Thymus (tissue), 11 donors: ENCODE data around the gene CERS6. TPM values are rescaled to one million over a fixed set of nuclear protein-coding genes. Genes with fewer than 3 reads are reported as not detected.

Experiments
- DNase-seq, 9 donors: peaks; one replicate each; pipeline ENCODE4 v3.0.0-alpha.2; 2013; ENCODE audit warnings: low spot score in 9 of 9, low read depth in 6 of 9, missing footprints in 1 of 9
- H3K27ac ChIP-seq, 2 donors: one replicate each; pipeline ENCODE4 v1.5.1; 2013; ENCODE audit warnings: control low read depth in 1 of 2, low read depth in 1 of 2, low read length in 1 of 2, mild to moderate bottlenecking in 1 of 2, moderate library complexity in 1 of 2
- H3K27me3 ChIP-seq, 2 donors: one replicate each; pipeline ENCODE4 v1.5.1; 2013; ENCODE audit warnings: low read length in 1 of 2; ENCODE audit not compliant: control insufficient read depth in 2 of 2, insufficient read depth in 1 of 2
- H3K36me3 ChIP-seq, 2 donors: one replicate each; pipeline ENCODE4 v1.5.1; 2013; ENCODE audit warnings: low read length in 1 of 2, mild to moderate bottlenecking in 1 of 2, moderate library complexity in 1 of 2; ENCODE audit not compliant: control insufficient read depth in 2 of 2, insufficient read depth in 2 of 2
- H3K4me1 ChIP-seq, 2 donors: one replicate each; pipeline ENCODE4 v1.5.1; 2013; ENCODE audit warnings: low read length in 2 of 2; ENCODE audit not compliant: control insufficient read depth in 2 of 2, insufficient read depth in 2 of 2
- H3K4me3 ChIP-seq, 2 donors: one replicate each; pipeline ENCODE4 v1.5.1; 2013; ENCODE audit warnings: low read length in 2 of 2, control low read depth in 1 of 2, mild to moderate bottlenecking in 1 of 2
- H3K9me3 ChIP-seq, 2 donors: one replicate each; pipeline ENCODE4 v1.5.1; 2013; ENCODE audit warnings: low read length in 1 of 2, mild to moderate bottlenecking in 1 of 2; ENCODE audit not compliant: control insufficient read depth in 2 of 2, insufficient read depth in 1 of 2
- WGBS: extraction: QIAGEN DNeasy Blood & Tissue Kit; methylation state at CpG from one replicate; pipeline ENCODE4 v1.1.7; 2013; 5-methylcytosine and 5-hydroxymethylcytosine counted together
- polyA plus RNA-seq: library from polyadenylated mRNA; stranded (reverse); fragments of 200-250 nt; gene quantifications from one replicate; pipeline ENCODE4 v1.2.3, GENCODE V29; 2013
- total RNA-seq: library from RNA; stranded (reverse); fragments of 120-200 nt; gene quantifications from one replicate; pipeline ENCODE4 v1.2.4, GENCODE V29; 2013
- donor health status: healthy.

Gene CERS6
- total and polyA plus RNA-seq, 2 donors = 12.1 to 26.9 TPM

DNA sequence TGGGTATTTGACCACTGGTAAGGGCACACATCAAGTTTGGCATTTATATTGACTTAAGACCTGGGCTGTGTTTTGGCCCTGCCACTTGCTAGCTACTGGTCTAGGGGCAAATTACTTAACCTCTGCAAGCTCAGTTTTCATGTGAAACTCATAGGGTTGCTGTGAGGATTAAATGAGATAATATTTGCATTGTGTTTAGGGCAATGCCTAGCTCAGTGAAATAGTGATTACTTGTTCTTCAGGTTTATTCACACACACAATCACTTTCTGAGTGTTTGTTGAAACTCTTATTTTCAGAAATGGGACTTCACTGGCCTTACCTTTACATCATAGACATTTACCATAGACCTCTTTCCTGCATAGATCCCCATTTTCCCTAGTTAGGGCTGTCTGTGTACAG lies 12.3 kb downstream of the CERS6 start:
- no peaks in the 10 kb centered on the region for H3K9me3 ChIP-seq
- H3K27me3 ChIP-seq = no peaks in the 10 kb centered on the region
- no peak for DNase-seq
- H3K27ac ChIP-seq = no peak overlapping the region
- peaks cover 52 to 58% of the 10 kb centered on the region in 2 donors for H3K4me1 ChIP-seq
- H3K4me3 ChIP-seq = no peak overlapping the region
- no peaks in the 10 kb centered on the region for H3K36me3 ChIP-seq

DNA sequence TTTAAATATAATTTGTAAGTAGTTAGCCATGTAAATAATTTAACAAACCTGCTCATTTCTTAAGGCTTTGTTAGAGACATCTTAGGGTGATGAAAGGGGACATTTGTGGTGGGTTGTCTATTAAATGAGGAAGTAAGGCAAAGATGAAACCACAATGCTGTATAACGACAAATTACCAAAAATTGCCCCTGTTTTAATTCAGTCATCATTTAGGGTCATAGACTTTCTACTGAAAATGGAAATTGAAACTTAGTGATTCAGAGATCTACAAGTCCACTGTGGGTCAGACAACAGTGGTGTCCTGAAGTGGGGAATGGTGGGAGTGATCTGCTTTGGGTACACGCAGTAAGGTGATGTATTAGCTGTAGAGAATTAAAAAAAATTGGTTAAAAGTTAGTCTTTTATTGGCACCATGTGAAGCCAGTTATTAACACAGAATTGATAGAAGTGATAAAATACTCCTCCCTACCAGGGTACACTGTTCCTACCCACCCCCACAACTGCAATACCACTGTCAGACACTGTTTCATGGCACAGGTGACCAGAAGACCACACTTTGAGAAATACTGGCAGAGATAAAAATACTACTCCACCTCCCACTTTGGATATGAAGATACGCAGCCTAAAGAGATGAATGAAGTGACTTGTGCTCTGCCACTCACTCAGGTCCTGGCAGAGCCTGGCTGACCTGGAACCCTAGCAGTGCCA lies 13.4 kb downstream of the CERS6 start:
- peaks cover 52 to 60% of the 10 kb centered on the region in 2 donors for H3K4me1 ChIP-seq
- WGBS = 47% methylated on average over 3 of the region's 3 CpGs

DNA sequence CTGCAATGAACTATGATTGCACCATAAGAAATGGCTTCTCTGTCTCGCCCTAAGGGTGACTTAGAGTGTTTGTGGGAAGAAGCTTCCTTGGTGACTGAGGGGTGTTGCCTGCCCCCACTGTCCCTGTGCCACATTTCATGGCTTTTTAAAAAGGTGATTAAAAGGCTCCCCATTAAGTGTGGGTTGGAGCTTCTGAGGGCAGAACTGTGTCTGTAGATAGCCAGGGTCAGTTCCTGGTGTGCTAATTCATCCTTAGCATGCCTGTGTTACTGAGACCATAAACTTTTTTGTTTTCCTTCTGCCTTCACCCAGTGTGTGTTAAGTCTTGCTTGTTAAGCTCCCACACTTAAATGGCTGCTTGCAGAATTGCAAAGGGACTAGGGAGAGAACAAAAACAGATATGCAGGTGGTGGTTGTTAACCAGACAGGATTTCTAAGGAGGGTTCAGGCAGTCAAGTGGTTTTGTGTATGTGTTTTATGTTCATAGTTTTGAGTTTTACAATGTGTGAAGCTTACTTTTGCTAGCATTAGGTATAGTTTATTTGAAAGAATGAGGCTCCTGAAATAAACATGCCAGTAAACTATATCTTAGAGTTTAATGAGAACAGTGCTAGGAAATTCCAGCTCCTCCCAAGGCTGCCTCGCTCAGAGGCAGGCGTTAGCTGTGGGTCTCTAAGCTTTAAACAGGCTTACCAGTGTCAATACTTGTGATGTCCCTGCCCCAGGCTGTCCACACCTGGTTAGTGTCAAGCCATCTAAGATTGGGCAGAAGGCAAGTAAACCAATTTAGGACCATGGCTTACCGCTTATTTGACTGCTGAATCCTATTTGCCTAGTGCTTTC lies 14.5 kb downstream of the CERS6 start:
- peaks cover 0 to 3% of the 10 kb centered on the region in 2 donors for H3K9me3 ChIP-seq
- peak overlapping the region in 1 of 2 donors; percentile 4 for H3K4me3 ChIP-seq
- peak overlapping the region; percentile 69 to 96 for H3K27ac ChIP-seq
- 54% methylated on average over 4 of the region's 4 CpGs for WGBS
- no peaks in the 10 kb centered on the region for H3K36me3 ChIP-seq
- H3K27me3 ChIP-seq = no peaks in the 10 kb centered on the region
- DNase-seq = peak in 5 of 9 donors; percentile 69 to 89 (median 71)
- peaks cover 52 to 55% of the 10 kb centered on the region in 2 donors for H3K4me1 ChIP-seq

More for the DNA sequence above, 13.4 kb downstream of the CERS6 start:
- Histone ChIP-seq H3K36me3 (no peaks in the 10 kb centered on the region), H3K27ac (peak overlapping the region; percentile 69 to 96), H3K27me3 (no peaks in the 10 kb centered on the region), H3K4me3 (no peak overlapping the region), H3K9me3 (peaks cover 0 to 3% of the 10 kb centered on the region in 2 donors)
- peak in 1 of 9 donors; percentile 57 for DNase-seq

DNA sequence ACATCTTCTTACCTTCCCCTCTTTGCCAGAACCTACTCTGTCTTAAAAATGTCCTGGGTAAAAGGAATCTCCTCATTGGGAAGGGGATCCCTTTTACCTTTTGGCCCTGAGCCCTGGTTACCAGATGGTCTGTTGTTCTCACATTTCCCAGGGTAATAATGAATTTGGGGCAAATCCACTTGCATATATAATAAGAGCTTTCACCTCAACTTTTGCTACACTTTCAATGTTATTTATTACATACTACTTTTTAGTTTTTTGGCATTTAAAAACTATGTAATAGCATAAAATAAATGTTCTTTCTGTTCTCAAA lies 15.0 kb downstream of the CERS6 start:
- no peaks in the 10 kb centered on the region for H3K27me3 ChIP-seq

DNA sequence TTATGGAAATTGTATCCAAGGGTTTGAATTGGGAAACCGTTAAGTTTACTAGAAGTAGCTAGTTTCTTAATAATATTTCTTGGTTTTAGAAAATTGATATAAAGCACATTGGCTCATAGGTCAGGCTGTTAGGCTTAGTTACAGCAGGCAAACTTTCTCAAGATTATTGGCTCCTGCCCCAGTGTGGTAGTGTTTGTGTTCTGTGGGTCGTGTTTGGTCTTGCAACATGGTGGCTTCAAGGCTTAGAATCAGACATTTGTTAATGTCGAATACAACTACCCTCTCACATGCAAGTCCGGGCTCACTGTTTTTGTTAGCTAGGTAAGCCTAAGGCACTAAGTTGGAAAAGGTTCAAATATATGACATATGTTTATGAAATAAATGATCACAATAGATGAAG lies 19.6 kb downstream of the CERS6 start:
- no peaks in the 10 kb centered on the region for H3K36me3 ChIP-seq
- no peak overlapping the region for H3K4me3 ChIP-seq
- DNase-seq = no peak
- peaks cover 0 to 3% of the 10 kb centered on the region in 2 donors for H3K9me3 ChIP-seq
- H3K4me1 ChIP-seq = peaks cover 24 to 33% of the 10 kb centered on the region in 2 donors
- H3K27ac ChIP-seq = no peak overlapping the region
- WGBS = 96% methylated on average over 4 of the region's 4 CpGs
- no peaks in the 10 kb centered on the region for H3K27me3 ChIP-seq

More for the DNA sequence above, 15.0 kb downstream of the CERS6 start:
- peak overlapping the region; percentile 69 to 96 for H3K27ac ChIP-seq
- no peak overlapping the region for H3K4me3 ChIP-seq
- H3K9me3 ChIP-seq = peaks cover 0 to 3% of the 10 kb centered on the region in 2 donors
- no peak for DNase-seq
- H3K4me1 ChIP-seq = peaks cover 49 to 50% of the 10 kb centered on the region in 2 donors
- H3K36me3 ChIP-seq = no peaks in the 10 kb centered on the region

DNA sequence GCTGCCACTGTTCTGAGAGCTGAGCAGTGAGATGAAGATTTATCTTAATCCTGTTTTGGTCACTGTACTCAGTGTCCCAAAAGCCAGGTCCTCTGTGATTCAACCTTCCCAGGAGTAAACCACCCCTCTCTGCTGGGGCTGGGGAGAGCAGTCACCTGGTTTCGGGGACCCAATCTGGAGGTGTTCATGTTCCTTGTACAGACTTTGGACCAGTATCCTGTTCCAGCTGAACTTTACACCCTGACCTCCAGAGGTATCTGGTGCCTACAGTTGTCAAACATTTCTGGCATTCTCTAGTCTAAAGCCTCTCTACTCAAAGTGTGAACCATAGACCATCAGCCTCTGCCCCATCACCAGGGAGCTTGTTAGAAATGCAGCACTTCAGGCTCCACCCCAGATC lies 22.1 kb downstream of the CERS6 start:
- no peaks in the 10 kb centered on the region for H3K27me3 ChIP-seq
- WGBS = 100% methylated on average over 1 of the region's 1 CpG
- H3K27ac ChIP-seq = peak overlapping the region in 1 of 2 donors; percentile 6
- H3K9me3 ChIP-seq = peaks cover 0 to 3% of the 10 kb centered on the region in 2 donors
- peaks cover 10 to 24% of the 10 kb centered on the region in 2 donors for H3K4me1 ChIP-seq
- DNase-seq = no peak
- no peaks in the 10 kb centered on the region for H3K36me3 ChIP-seq
- no peak overlapping the region for H3K4me3 ChIP-seq

DNA sequence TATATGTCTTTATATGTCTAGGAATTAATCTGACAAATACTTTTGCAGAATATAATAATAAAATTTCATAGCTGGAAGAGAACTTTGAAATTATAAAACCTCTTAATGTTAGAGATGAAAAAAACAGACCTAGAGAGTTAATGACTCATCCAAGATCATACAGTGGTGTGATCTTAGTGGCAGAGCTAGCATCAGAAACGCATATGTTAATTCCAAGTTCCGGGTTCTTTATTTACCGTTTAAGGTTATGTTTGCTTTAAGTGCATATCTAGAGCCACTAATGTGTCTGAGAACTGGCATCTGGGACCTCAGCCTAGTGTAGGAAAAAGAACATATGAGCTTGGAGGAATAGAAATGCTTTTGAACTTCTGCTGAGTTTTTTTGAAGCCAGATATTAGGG lies 24.3 kb downstream of the CERS6 start:
- no peaks in the 10 kb centered on the region for H3K27me3 ChIP-seq
- DNase-seq = no peak
- no peak overlapping the region for H3K27ac ChIP-seq
- no peaks in the 10 kb centered on the region for H3K36me3 ChIP-seq
- 96% methylated on average over 3 of the region's 3 CpGs for WGBS
- peaks cover 10 to 21% of the 10 kb centered on the region in 2 donors for H3K4me1 ChIP-seq
- H3K4me3 ChIP-seq = no peak overlapping the region
- H3K9me3 ChIP-seq = no peaks in the 10 kb centered on the region

DNA sequence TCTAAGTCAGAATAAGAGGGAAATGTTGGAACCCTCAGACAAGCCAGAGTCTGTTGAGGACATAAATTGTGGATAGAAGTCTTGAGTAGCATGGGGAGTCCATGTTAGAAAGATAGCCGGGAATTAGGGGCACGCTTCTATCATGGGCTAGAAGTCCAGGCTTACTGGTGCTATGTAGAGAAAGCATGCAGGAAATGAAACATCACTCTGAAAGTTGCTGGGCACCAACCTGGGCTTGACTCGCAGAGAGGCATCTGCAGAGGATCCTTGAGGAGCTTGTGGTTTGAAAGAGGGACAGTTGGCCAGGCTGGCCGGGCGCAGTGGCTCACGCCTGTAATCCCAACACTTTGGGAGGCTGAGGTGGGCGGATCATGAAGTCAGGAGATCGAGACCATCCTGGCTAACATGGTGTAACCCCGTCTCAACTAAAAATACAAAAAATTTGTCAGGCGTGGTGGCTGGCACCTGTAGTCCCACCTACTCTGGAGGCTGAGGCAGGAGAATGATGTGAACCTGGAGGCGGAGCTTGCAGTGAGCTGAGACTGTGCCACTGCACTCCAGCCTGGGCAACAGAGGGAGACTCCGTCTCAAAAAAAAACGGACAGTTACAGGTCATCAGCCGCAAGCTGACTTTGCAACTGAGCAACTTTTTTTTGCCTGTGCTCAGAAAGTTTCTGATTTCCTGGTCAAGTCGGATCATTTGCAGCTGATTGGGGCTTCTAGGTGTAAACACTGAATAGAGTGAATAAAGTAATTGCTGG lies 24.9 kb downstream of the CERS6 start:
- WGBS = 95% methylated on average over 15 of the region's 15 CpGs
- peaks cover 10 to 21% of the 10 kb centered on the region in 2 donors for H3K4me1 ChIP-seq
- H3K9me3 ChIP-seq = no peaks in the 10 kb centered on the region
- H3K36me3 ChIP-seq = no peaks in the 10 kb centered on the region
- no peak overlapping the region for H3K4me3 ChIP-seq
- no peaks in the 10 kb centered on the region for H3K27me3 ChIP-seq
- H3K27ac ChIP-seq = no peak overlapping the region
- no peak for DNase-seq

DNA sequence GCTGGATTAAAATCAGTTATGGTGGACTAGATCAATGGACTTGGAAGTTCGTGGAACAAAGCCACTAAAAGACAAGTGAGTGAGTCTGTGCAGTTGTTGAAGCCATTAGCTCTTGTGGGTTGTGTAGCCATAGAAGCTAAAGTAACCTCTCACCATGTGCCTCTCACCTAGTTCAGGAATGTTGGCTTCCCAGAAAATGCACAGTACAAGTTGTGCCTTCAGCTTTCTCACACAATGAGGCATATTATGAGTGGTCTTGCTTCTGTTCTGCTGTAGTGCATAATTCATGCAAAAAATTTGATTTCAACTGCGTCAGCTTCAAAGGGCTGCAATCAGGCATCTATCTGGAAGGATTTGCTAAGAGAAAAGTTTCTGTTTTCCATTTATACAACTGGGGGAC lies 26.2 kb downstream of the CERS6 start:
- 47% methylated on average over 2 of the region's 2 CpGs for WGBS

More for the DNA sequence above, 26.2 kb downstream of the CERS6 start:
- no peaks in the 10 kb centered on the region for H3K9me3 ChIP-seq
- peaks cover 5 to 10% of the 10 kb centered on the region in 2 donors for H3K4me1 ChIP-seq
- no peaks in the 10 kb centered on the region for H3K36me3 ChIP-seq
- no peak overlapping the region for H3K27ac ChIP-seq
- no peaks in the 10 kb centered on the region for H3K27me3 ChIP-seq
- no peak for DNase-seq
- H3K4me3 ChIP-seq = no peak overlapping the region
